B cell (primary cell): ENCODE data around the gene HSD17B12. TPM values are rescaled to one million over a fixed set of nuclear protein-coding genes. Genes with fewer than 3 reads are reported as not detected.

Source experiments
- ATAC-seq: fragments of 200-7000 bp; cut with Tn5 transposase; one replicate; pipeline ENCODE4 v1.10.0; 2021; ENCODE audit warnings: low read depth, mild to moderate bottlenecking, moderate number of reproducible peaks, moderate library complexity
- CTCF ChIA-PET: fragments of 350-600 bp; sonication (Branson Sonifier 250); formaldehyde crosslinking; loops from one replicate; lab custom pipeline; 2021; ENCODE audit warnings: antibody characterized with exemption, inconsistent platforms; lab: Charles Lee
- POLR2A ChIA-PET: fragments of 350-600 bp; sonication (Branson Sonifier 250); formaldehyde crosslinking; loops from one replicate; lab custom pipeline; 2021; ENCODE audit warnings: antibody characterized with exemption; lab: Charles Lee
- DNase-seq: peaks from one replicate; pipeline ENCODE4 v3.0.0; 2013
- H2AFZ ChIP-seq: 2 replicates; pipeline ENCODE4 v1.6.1; 2012; ENCODE audit warnings: mild to moderate bottlenecking, low read depth, low read length; ENCODE audit not compliant: insufficient read depth, poor library complexity, severe bottlenecking
- H3K27ac ChIP-seq, 2 donors: 1 replicate in 1 of 2; 2 replicates in 1 of 2; pipeline ENCODE4 v1.5.1; 2012 to 2013; ENCODE audit warnings: low read length in 2 of 2, mild to moderate bottlenecking in 2 of 2, moderate library complexity in 1 of 2
- H3K27me3 ChIP-seq, 4 experiments: fragments of 200-600 bp in 1 of 4; sonication (generic) in 1 of 4; replicated peaks in 1 of 4; 1 replicate in 2 of 4; 2 replicates in 2 of 4; pipeline versions ENCODE4 v1.6.1 to v1.7.0; 2013 to 2016; ENCODE audit warnings: low read length in 3 of 4, mild to moderate bottlenecking in 2 of 4, mixed read lengths in 1 of 4, moderate library complexity in 1 of 4; ENCODE audit not compliant: insufficient read depth in 4 of 4, control insufficient read depth in 3 of 4; ENCODE audit errors: control extremely low read depth in 1 of 4
- H3K36me3 ChIP-seq, 2 experiments: replicated peaks in 1 of 2; 1 replicate in 1 of 2; 2 replicates in 1 of 2; pipeline versions ENCODE4 v1.6.1 to v1.7.1; 2013; ENCODE audit warnings: low read length in 1 of 2; ENCODE audit not compliant: insufficient read depth in 2 of 2, control insufficient read depth in 1 of 2; ENCODE audit errors: control extremely low read depth in 1 of 2, extremely low read depth in 1 of 2
- H3K4me1 ChIP-seq, 2 donors: fragments of 200-600 bp in 1 of 2; sonication (generic) in 1 of 2; 1 replicate in 1 of 2; 2 replicates in 1 of 2; pipeline versions ENCODE4 v1.5.1 to v1.6.1; 2013 to 2017; ENCODE audit warnings: low read length in 2 of 2; ENCODE audit not compliant: control insufficient read depth in 2 of 2, insufficient read depth in 2 of 2
- H3K4me2 ChIP-seq: replicated peaks from 2 replicates; pipeline ENCODE3; 2012; ENCODE audit warnings: mild to moderate bottlenecking, low read depth, low read length; ENCODE audit not compliant: poor library complexity, severe bottlenecking
- H3K4me3 ChIP-seq, 5 experiments: fragments of 200-600 bp in 1 of 5; sonication (generic) in 1 of 5; 1 replicate in 3 of 5; 2 replicates in 2 of 5; pipeline versions ENCODE4 v1.5.1 to v1.7.0; 2011 to 2016; ENCODE audit warnings: low read length in 4 of 5, mild to moderate bottlenecking in 4 of 5, low read depth in 2 of 5, control low read depth in 1 of 5, moderate library complexity in 1 of 5; ENCODE audit not compliant: insufficient read depth in 1 of 5; ENCODE audit errors: control extremely low read depth in 1 of 5, extremely low read depth in 1 of 5
- H3K79me2 ChIP-seq: fragments of 200-600 bp; sonication (generic); one replicate; pipeline ENCODE4 v1.6.0; 2016; ENCODE audit warnings: low read length; ENCODE audit not compliant: control insufficient read depth, insufficient read depth
- H3K9ac ChIP-seq: fragments of 200-600 bp; sonication (generic); 2 replicates; pipeline ENCODE4 v1.6.1; 2017; ENCODE audit warnings: mild to moderate bottlenecking, low read length, moderate library complexity
- H3K9me3 ChIP-seq, 3 donors: one replicate each; pipeline versions ENCODE4 v1.6.1 to v1.7.1; 2013; ENCODE audit warnings: low read length in 2 of 3; ENCODE audit not compliant: control insufficient read depth in 2 of 3, insufficient read depth in 1 of 3; ENCODE audit errors: control extremely low read depth in 1 of 3
- H4K20me1 ChIP-seq: 2 replicates; pipeline ENCODE4 v1.6.0; 2012; ENCODE audit warnings: mild to moderate bottlenecking, low read length; ENCODE audit not compliant: insufficient read depth, control insufficient read depth, poor library complexity, severe bottlenecking
- H3K27ac Mint-ChIP-seq: one replicate; pipeline ENCODE4 v1.8.0; 2021; ENCODE audit warnings: mixed read lengths
- H3K27me3 Mint-ChIP-seq: one replicate; pipeline ENCODE4 v1.8.0; 2021; ENCODE audit warnings: mixed read lengths
- H3K4me1 Mint-ChIP-seq: one replicate; pipeline ENCODE4 v1.8.0; 2021; ENCODE audit warnings: mixed read lengths
- H3K4me3 Mint-ChIP-seq: one replicate; pipeline ENCODE4 v1.8.0; 2021; ENCODE audit warnings: mixed read lengths
- H3K9me3 Mint-ChIP-seq: one replicate; pipeline ENCODE4 v1.8.0; 2022; ENCODE audit warnings: mixed read lengths; ENCODE audit not compliant: insufficient read depth
- CTCF ChIP-seq: fragments of 200-600 bp; IDR thresholded peaks from one replicate; pipeline ENCODE4 v1.8.0; 2022; ENCODE audit warnings: antibody characterized with exemption, mild to moderate bottlenecking
- EZH2 ChIP-seq: IDR thresholded peaks from 2 replicates; pipeline ENCODE4 v1.6.1; 2012; ENCODE audit warnings: borderline replicate concordance, low read depth, mild to moderate bottlenecking, moderate library complexity, low read length; ENCODE audit not compliant: insufficient read depth, poor library complexity, severe bottlenecking
- WGBS: methylation state at CpG from one replicate; pipeline ENCODE4 v1.1.5; 2013; ENCODE audit warnings: missing lambda C conversion rate; ENCODE audit not compliant: insufficient coverage; 5-methylcytosine and 5-hydroxymethylcytosine counted together
- intact Hi-C: fragments of 100-400 bp; cut with micrococcal nuclease; formaldehyde crosslinking; loops from one replicate; pipeline ENCODE4 v1.10.0; 2022
- polyA plus RNA-seq: library from polyadenylated mRNA; depleted of rRNA; stranded (reverse); fragments of >200 nt; gene quantifications from 2 replicates; pipeline ENCODE4 v1.2.3, GENCODE V29; 2012
- total RNA-seq, 2 donors: library from RNA; stranded (reverse); fragments of 120-200 nt in 1 of 2; gene quantifications; 1 replicate in 1 of 2; 2 replicates in 1 of 2; pipeline versions ENCODE4 v1.2.3 to v1.2.4, GENCODE V29; 2013 to 2022

HSD17B12 gene
- total and polyA plus RNA-seq, 2 donors (not counting 1 experiment from before 2014, with no cell fraction given): 13.1 to 34.6 TPM

GRCh38 chr11:43856993-43857392 lies 176.5 kb downstream of the HSD17B12 start:
- Histone ChIP-seq H2AFZ (no peak overlapping the region), H3K79me2 (no peaks in the 10 kb centered on the region), H4K20me1 (no peaks in the 10 kb centered on the region), H3K4me3 (no peak overlapping the region), H3K36me3 (peaks cover 2 to 10% of the 10 kb centered on the region in 2 experiments), H3K4me1 (no peaks in the 10 kb centered on the region), H3K27ac (no peak overlapping the region), H3K27me3 (no peaks in the 10 kb centered on the region), H3K4me2 (no peak overlapping the region), H3K9me3 (peaks cover 2 to 4% (median 2%) of the 10 kb centered on the region in 3 donors), H3K9ac (no peak overlapping the region)
- H3K4me1 Mint-ChIP-seq: no peaks in the 10 kb centered on the region
- POLR2A ChIA-PET: no interaction called here
- no peak for TF ChIP-seq EZH2
- no peak for TF ChIP-seq CTCF
- no peaks in the 10 kb centered on the region for H3K27me3 Mint-ChIP-seq
- H3K9me3 Mint-ChIP-seq: no peaks in the 10 kb centered on the region
- 100% methylated on average over 2 of the region's 3 CpGs for WGBS
- no peak for ATAC-seq
- H3K27ac Mint-ChIP-seq: no peak overlapping the region
- CTCF ChIA-PET: no interaction called here
- intact Hi-C loops: loop anchor here (10.0 kb wide), 2 partner anchors 352 to 1082 kb away; no protein-coding TSS in a partner anchor
- no peak overlapping the region for H3K4me3 Mint-ChIP-seq
- DNase-seq: no peak

GRCh38 chr11:43861141-43861540 lies 180.6 kb downstream of the HSD17B12 start:
- TF ChIP-seq CTCF (no peak), EZH2 (no peak)
- H2AFZ ChIP-seq: no peak overlapping the region
- ChIA-PET POLR2A (no interaction called here), CTCF (no interaction called here)
- Mint-ChIP-seq H3K27ac (no peak overlapping the region), H3K4me3 (no peak overlapping the region), H3K4me1 (no peaks in the 10 kb centered on the region), H3K27me3 (peaks cover 13% of the 10 kb centered on the region), H3K9me3 (no peaks in the 10 kb centered on the region)
- WGBS: no CpG with 5 or more reads among the region's 2 CpGs
- DNase-seq: no peak
- no peak overlapping the region for H3K27ac ChIP-seq
- H3K9ac ChIP-seq: no peak overlapping the region
- peaks cover 0 to 2% of the 10 kb centered on the region in 2 experiments for H3K36me3 ChIP-seq
- H4K20me1 ChIP-seq: no peaks in the 10 kb centered on the region
- H3K4me3 ChIP-seq: no peak overlapping the region
- no peaks in the 10 kb centered on the region for H3K79me2 ChIP-seq
- intact Hi-C loops: no loop called here
- H3K4me1 ChIP-seq: no peaks in the 10 kb centered on the region
- peaks cover 2 to 4% (median 2%) of the 10 kb centered on the region in 3 donors for H3K9me3 ChIP-seq
- no peak overlapping the region for H3K4me2 ChIP-seq
- no peaks in the 10 kb centered on the region for H3K27me3 ChIP-seq
- ATAC-seq: no peak
